ENCODE measurements around the gene ACACA.

The ACACA gene

DNA sequence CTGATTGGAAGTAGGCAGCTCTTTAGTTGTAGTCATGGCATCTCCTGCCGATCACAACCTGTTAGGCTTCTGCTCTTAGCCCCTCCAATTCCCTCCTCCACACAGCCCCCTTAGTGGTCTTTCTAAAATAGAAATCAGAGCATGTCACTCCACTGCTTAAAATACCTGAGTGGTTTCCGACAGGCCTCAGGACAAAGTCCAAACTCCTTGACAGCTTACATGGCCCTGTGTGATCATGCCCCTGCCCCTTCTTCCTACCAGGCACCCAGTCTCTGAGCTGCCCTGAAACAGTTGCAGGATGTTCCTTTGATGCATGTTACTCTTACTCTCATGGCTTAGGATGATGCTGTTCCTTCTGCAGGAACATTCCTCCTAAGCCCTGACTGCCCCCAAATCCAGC, 310.6 kb downstream of the ACACA start:
- TF ChIP-seq, protein P1, sequence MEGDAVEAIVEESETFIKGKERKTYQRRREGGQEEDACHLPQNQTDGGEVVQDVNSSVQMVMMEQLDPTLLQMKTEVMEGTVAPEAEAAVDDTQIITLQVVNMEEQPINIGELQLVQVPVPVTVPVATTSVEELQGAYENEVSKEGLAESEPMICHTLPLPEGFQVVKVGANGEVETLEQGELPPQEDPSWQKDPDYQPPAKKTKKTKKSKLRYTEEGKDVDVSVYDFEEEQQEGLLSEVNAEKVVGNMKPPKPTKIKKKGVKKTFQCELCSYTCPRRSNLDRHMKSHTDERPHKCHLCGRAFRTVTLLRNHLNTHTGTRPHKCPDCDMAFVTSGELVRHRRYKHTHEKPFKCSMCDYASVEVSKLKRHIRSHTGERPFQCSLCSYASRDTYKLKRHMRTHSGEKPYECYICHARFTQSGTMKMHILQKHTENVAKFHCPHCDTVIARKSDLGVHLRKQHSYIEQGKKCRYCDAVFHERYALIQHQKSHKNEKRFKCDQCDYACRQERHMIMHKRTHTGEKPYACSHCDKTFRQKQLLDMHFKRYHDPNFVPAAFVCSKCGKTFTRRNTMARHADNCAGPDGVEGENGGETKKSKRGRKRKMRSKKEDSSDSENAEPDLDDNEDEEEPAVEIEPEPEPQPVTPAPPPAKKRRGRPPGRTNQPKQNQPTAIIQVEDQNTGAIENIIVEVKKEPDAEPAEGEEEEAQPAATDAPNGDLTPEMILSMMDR (IDR thresholded peaks at IDR 0.05; ENCODE audit: low read depth, low read length, missing control alignments): no peak
- no peak overlapping the region for H3K4me3 ChIP-seq (replicated peaks; ENCODE audit: low read depth, low read length)
- no peak for DNase-seq (ENCODE audit: extremely low read depth, low read depth)

DNA sequence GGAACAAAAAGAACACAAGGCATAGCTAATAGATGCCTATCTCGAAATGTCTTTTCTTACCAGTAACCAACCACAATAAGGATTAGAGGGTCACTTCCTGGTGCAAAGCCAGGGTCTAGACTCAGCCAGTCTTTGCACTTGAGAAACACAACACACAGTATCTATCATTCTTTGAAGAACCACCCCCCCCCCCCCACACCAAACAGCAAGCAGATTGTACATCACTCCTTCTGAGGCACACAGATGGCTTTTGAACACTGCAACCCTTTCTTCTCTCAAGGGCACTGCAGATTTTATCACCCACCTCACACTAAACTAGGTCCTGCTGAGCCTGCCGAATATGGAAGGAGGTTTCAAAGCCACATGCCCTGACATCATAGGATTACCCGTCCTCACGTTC, 312.2 kb downstream of the ACACA start:
- DNase-seq (ENCODE audit: extremely low read depth, low read depth): no peak
- TF ChIP-seq, protein P1 (IDR thresholded peaks at IDR 0.05; ENCODE audit: low read depth, low read length, missing control alignments): no peak
- H3K4me3 ChIP-seq (replicated peaks; ENCODE audit: low read depth, low read length): no peak overlapping the region

DNA sequence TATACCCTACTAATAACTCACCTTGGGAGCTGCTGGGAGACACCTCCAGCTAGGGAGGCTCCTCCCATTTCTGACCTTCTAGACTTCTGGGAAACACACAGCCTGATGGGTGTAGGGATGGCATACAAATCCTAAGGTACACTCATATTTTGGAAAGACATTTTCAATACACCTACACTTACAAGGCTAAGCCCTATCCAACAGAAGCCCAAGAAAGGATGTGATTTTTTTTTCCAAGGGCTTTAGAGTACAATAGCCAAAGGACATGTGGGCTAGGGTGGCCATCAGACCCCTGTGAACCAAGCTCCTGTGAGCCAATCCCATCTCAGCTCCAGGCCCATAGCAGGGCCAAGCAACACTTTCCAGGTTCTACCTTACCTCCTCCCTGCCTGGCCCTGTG, 313.9 kb downstream of the ACACA start:
- TF ChIP-seq, protein P1 (IDR thresholded peaks at IDR 0.05; ENCODE audit: low read depth, low read length, missing control alignments): no peak

DNA sequence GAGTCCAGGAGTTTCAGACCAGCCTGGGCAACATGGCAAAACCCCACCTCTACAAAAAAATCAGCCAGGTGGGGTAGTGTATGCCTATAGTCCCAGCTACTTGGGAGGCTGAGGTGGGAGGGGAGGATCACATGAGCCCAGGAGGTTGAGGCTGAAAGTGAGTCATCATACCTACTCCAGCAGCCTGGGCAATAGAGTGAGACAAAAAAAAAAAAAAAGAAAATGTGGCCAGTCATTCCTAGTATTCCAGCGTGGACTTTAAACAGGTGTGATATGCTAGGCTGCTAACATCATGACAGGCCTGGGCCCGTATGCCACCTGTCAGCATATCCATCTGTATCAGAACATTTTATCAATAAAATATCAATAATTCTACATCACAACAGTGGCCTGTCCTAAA, 314.6 kb downstream of the ACACA start:
- TF ChIP-seq, protein P1 (IDR thresholded peaks at IDR 0.05; ENCODE audit: low read depth, low read length, missing control alignments): no peak
- DNase-seq (ENCODE audit: extremely low read depth, low read depth): no peak
- H3K4me3 ChIP-seq (replicated peaks; ENCODE audit: low read depth, low read length): no peak overlapping the region

More for the DNA sequence above, 313.9 kb downstream of the ACACA start:
- no peak for DNase-seq (ENCODE audit: extremely low read depth, low read depth)
- H3K4me3 ChIP-seq (replicated peaks; ENCODE audit: low read depth, low read length): no peak overlapping the region

DNA sequence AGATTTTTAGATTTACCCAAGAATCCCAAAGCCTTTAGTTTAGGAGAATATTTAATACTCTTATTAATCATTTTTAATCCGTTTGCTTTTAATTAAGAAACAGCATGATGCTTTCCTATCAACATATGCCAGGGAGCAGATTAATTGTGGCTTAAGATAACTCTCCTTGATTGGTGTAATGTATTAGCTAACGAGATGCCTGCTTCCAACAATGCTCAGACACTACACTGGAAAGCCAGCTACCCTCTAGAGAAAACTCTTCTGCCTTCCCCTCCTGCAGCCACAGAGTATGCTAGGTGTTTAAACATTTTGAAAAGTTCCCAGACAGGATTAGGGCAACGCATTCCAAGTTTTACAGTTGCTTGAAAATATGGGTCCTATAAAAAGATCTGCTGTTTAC, 315.7 kb downstream of the ACACA start:
- DNase-seq (ENCODE audit: extremely low read depth, low read depth): no peak
- TF ChIP-seq, protein P1 (IDR thresholded peaks at IDR 0.05; ENCODE audit: low read depth, low read length, missing control alignments): no peak
- no peak overlapping the region for H3K4me3 ChIP-seq (replicated peaks; ENCODE audit: low read depth, low read length)

DNA sequence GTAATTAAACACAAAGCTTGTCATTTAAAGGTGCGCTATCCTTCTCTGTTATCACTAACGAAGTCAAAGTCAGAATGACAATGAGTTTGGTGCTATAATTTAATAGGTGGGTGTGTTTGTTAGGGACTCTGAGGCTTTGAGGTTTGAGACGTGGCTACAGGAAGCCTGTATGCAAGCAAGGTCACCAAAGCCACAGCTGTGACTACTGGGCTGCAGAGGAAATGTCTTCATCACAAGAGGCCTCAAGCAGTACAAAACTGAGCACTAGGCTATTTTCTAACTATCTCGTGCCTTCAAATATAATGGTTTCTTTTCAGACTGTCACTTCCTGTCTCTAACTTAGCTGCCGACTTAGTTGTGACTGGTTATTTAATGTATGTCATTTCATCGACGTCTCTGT, 316.7 kb downstream of the ACACA start:
- TF ChIP-seq, protein P1 (IDR thresholded peaks at IDR 0.05; ENCODE audit: low read depth, low read length, missing control alignments): no peak
- DNase-seq (ENCODE audit: extremely low read depth, low read depth): no peak
- no peak overlapping the region for H3K4me3 ChIP-seq (replicated peaks; ENCODE audit: low read depth, low read length)

DNA sequence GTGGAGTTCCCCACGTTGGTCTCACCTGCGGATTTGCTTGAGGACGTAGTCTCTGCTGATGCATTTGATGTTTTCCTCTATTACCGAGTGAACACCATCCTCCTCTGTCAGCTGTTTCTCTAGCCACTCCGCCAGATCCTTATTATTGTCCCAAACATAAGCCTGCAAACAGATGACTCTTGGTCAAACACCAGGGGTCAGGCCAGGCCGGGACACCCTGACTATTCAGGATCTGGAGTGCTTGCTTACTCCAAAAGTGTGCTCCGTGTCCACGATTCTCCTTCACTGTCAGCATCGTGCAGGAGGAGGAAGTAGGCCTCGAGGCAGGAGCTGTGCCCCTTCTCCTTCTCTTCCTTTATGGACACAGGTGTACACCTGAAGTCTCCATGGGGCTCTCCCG, 317.7 kb downstream of the ACACA start:
- TF ChIP-seq, protein P1 (IDR thresholded peaks at IDR 0.05; ENCODE audit: low read depth, low read length, missing control alignments): no peak
- H3K4me3 ChIP-seq (replicated peaks; ENCODE audit: low read depth, low read length): no peak overlapping the region
- no peak for DNase-seq (ENCODE audit: extremely low read depth, low read depth)
